K562 treated with DMSO at 1 percent for 24 hours (cell line): ENCODE results near the gene FCER1G. TPM values are rescaled to one million over a fixed set of nuclear protein-coding genes. Genes with fewer than 3 reads are reported as not detected.

Source experiments
- total RNA-seq: library from RNA; unstranded; fragments of 300-600 nt; gene quantifications from 2 replicates; pipeline ENCODE4 v1.2.3, GENCODE V29; 2022; ENCODE audit warnings: low read depth; ENCODE audit not compliant: insufficient read depth

The FCER1G gene
- 2.4 TPM in 1 of 2 replicates, not detected in the other for total RNA-seq

GRCh38 chr1:161215076-161215475, at the start of gene FCER1G:
Gene FCER1G (plus strand): TSS chr1:161215295. CDS start chr1:161215322, 27 bp downstream.

DNA sequence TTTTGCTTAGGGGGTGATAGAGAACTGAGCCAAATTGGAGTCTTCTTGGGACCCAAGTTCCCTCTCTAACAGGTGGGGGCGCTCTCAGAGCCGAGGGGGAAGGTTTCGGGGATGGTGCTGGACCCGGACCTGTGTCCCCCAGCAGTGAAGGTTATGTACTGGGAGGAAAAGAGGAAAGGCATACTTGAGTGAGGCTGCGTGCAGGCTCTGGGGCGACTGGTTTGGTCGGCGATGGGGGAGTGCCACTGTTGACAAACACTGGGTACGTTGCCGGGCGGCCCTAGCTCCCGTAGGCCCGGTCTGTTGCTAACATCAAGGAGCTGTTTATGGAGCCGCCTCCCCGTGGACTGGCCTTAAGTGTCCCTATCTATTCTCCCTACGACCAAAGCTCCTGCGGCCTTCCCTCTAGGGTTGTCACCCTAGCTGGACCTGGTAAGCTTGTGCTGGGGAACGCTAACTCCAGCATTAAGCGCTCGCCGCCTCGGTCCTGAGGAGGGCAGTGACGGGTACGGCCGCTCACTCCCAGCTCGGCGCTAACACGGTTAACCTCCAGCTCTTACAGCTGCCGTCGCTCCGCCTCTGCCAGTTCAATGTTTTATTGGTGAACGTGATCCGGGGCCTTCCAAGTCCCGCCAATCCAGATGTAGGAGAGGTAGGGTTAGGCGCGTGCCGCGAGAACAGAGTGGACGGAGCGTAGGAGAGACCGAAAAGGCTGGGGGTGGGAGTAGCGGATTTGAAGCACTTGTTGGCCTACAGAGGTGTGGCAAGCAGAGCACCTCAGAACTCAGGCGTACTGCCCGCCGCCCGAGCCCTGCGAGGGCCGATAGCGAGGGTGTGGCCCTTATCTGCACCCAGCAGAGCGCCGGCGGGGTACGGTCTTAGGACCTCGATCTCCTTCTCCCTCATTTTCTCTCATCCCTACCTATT, 49.1 kb upstream of the FCER1G start, which contains the start of gene PPOX:
Gene PPOX (plus strand): TSS at position 685 of the 927 bp plus-strand sequence. CDS start 422 bp downstream, outside the sequence.

GRCh38 chr1:161177112-161177935, 37.8 kb upstream of the FCER1G start, which contains the start of gene B4GALT3:
Gene B4GALT3 (minus strand): TSS chr1:161177507. CDS start chr1:161176060, 1,447 bp downstream.

DNA sequence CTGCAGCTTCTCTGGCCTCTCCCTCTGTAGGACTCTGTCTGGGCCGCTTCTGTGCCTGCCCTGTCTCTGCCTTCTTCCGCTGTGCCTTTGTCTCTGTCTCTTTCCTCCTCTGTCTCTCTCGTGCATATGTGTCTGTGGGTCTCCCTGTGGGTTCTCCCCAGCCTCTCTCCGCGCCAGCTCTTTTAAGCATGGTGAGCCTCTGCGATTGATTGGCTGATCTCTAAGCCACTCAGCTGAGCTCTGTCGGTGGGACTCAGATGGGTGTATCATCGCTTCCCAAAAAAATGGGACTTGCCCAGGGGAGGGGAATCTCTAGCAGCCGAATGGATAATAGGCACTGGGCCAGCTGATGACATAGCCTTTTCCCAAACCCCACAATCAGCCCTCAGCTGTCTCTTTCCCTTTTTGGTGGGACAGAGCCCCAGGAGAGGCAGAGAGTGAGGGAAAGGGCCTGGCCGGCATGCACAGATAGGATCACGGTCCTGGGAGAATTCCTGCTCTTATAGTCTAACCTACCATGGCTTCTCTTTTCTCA, 16.1 kb upstream of the FCER1G start, which contains the start of gene ADAMTS4:
Gene ADAMTS4 (minus strand): TSS at position 158 of the 535 bp plus-strand sequence. CDS start 427 bp downstream, outside the sequence.

DNA sequence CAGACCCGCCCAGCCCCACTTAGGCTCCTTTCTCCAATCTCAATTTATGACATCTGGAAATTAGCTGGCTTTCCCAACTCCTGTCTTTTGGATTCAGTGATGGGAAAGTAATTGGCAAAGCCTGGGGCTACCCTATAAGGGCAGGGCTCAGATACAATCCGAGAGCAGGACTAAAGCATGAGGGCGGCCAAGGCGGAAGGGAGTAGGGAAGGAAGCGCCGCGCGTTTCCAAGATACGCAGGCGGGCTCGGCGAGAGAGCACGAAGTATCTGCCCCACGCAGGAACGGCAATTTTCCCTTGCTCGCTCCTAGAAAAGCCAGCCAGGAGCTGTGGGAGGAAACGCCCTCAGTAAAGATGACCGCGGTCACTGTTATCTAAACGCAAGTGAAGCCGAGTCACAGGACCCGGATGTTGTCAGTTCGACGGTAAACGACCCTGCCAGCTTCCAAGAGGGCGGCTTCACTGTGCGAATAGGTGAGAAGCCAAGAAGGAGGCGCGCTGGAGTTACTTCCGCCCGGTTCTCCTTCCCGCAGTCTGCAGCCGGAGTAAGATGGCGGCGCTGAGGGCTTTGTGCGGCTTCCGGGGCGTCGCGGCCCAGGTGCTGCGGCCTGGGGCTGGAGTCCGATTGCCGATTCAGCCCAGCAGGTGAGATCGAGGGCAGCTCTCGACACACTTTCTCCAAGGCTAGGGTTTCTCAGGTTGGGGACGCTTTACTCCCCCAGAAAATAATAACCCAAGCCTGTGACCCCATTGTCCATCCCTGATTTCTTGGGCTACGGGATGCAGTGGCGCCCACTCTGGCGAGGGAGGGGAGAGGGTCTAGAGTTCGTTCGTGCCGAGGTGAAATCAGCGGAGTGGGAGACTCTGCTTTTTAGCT, 13.0 kb upstream of the FCER1G start, which contains the start of gene NDUFS2:
Gene NDUFS2 (plus strand): TSS at position 532 of the 877 bp plus-strand sequence. CDS start 19 bp downstream, at position 551.

DNA sequence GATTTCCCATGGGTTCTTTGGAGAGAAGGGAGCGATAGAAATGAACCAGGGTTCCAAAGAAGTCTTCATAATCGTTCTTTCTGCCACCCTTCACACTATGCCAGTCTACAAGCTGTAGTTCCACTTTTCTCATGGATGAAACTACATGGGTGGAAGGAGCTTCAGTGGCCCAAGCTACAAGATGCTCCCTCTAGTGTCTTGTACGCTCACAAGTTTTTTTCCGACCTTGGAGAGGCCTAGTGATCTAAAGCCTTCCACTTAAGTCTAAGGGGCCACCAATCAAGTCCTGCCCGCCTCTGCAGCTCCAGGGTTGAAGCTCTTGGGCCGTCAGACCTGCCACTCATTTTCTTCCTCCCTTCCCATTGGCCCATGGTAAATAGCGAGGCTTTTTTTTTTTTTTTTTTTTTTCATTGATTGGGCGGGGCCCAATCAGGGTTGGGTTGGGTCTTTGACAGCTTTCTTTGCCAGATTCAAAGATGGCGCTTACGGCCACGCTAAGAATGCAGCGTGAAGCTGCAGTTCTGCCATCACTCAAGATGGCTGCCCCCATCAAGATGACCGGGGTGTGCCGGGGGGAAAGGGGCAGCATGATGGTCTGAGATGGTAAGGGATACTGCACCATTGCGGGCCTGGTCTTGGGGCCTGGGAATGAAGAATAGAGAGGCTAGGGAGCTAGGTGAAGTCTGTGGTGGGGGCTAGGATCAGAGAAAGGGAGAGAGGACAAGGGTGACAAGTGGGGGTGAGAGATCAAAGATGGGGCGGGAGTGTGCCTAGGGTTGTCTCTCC, 10.6 kb downstream of the FCER1G start, which contains the start of gene TOMM40L:
Gene TOMM40L (plus strand): TSS at position 527 of the 786 bp plus-strand sequence. CDS start 430 bp downstream, outside the sequence.

GRCh38 chr1:161238039-161238473, 23.0 kb downstream of the FCER1G start, which contains the start of gene NR1I3:
Gene NR1I3 (minus strand): TSS chr1:161238203. CDS start chr1:161236565, 1,638 bp downstream.

DNA sequence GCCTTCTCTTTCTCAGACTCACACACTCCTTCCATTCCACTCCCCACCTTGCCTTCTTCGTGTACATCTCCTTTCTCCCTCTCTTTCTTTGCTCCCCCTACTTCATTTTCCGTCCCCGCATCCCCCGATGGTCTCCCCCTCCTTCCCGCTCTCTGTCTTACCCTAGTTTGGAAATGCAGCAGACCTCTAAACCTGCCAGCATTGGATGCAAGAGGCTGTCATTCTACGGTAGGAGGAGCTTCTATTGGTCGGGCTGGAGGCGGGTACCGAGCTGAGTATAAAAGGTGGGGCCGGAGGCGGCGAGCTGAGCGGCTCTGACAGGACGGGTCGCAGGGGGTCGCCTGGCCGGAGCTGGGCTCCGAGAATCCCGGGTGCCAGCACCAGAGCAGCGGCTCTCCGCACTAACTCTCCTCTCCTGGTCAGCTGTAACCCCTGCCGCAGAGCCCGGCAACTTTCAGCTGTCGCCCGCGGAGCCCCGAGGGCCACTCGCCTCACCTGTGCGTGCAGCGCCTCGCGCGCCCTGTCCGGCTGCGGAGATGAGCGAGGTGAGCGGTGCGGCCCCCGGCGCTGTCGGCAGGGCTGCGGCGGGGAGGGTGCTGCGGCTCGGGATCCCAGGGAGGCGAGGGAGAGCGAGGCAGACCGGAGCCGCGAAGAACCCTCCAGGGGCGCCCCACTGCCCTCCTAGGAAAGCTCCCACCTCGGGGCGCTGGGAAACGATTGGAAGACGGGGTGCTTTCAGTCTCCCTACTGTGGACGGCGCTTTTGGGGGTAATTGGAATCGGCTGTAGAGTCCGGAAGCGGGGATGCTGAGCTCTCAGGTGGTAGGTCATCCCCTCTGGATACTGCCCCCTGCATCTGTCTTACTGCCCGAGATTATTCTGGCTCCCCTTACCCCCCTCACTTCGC, 43.6 kb downstream of the FCER1G start, which contains the start of gene PCP4L1:
Gene PCP4L1 (plus strand): TSS at position 307 of the 906 bp plus-strand sequence. CDS start 230 bp downstream, at position 537.

Other genes starting within 250 kb of the FCER1G start
- gene F11R, start 194.1 kb upstream of the FCER1G start, total RNA-seq: 44.7 and 49.1 TPM in 2 replicates
- gene TSTD1, start 176.3 kb upstream of the FCER1G start, total RNA-seq: not detected in 2 replicates
- 61.4 and 67.8 TPM in 2 replicates for gene USF1, start 169.3 kb upstream of the FCER1G start, total RNA-seq
- 0.14 and 0.21 TPM in 2 replicates for gene ARHGAP30, start 145.4 kb upstream of the FCER1G start, total RNA-seq
- gene NECTIN4, start 125.7 kb upstream of the FCER1G start, total RNA-seq: not detected in 2 replicates
- gene KLHDC9, start 116.9 kb upstream of the FCER1G start, total RNA-seq: not detected in 2 replicates
- gene PFDN2, start 97.3 kb upstream of the FCER1G start, total RNA-seq: 154 and 160 TPM in 2 replicates
- 44.0 and 47.1 TPM in 2 replicates for gene NIT1, start 97.2 kb upstream of the FCER1G start, total RNA-seq
- 37.3 and 40.2 TPM in 2 replicates for gene DEDD, start 82.6 kb upstream of the FCER1G start, total RNA-seq
- 79.8 and 89.5 TPM in 2 replicates for gene UFC1, start 61.3 kb upstream of the FCER1G start, total RNA-seq
- 19.6 and 23.4 TPM in 2 replicates for gene USP21, start 55.8 kb upstream of the FCER1G start, total RNA-seq
- 43.4 and 44.1 TPM in 2 replicates for gene PPOX, start 48.9 kb upstream of the FCER1G start, total RNA-seq
- 77.4 and 78.2 TPM in 2 replicates for gene B4GALT3, start 37.8 kb upstream of the FCER1G start, total RNA-seq
- gene ADAMTS4, start 16.2 kb upstream of the FCER1G start, total RNA-seq: 1.3 and 2.1 TPM in 2 replicates
- 86.9 and 97.5 TPM in 2 replicates for gene NDUFS2, start 12.9 kb upstream of the FCER1G start, total RNA-seq
- gene APOA2, start 8.3 kb downstream of the FCER1G start, total RNA-seq: not detected in 2 replicates
- 18.4 and 18.8 TPM in 2 replicates for gene TOMM40L, start 10.8 kb downstream of the FCER1G start, total RNA-seq
- 0.82 and 0.86 TPM in 2 replicates for gene NR1I3, start 22.9 kb downstream of the FCER1G start, total RNA-seq
- not detected in 2 replicates for gene PCP4L1, start 43.5 kb downstream of the FCER1G start, total RNA-seq
- gene MPZ, start 94.7 kb downstream of the FCER1G start, total RNA-seq: 6.4 and 6.8 TPM in 2 replicates
- gene SDHC, start 99.1 kb downstream of the FCER1G start, total RNA-seq: 132 and 172 TPM in 2 replicates
- not detected in 2 replicates for gene CFAP126, start 152.6 kb downstream of the FCER1G start, total RNA-seq